GM12891 (cell line): ENCODE results near the gene PLPP7.

Experiments used
- DNase-seq: peaks from one replicate; pipeline ENCODE4 v3.0.0; 2011; ENCODE audit warnings: low spot score; ENCODE audit not compliant: insufficient read length
- FAIRE-seq: peaks from 2 replicates; lab custom pipeline; 2011; peaks lifted over from hg19 to GRCh38; lab: Jason Lieb, UNC
- PAX5 ChIP-seq: IDR thresholded peaks from 2 replicates; pipeline ENCODE4 v1.6.1; 2011; ENCODE audit warnings: low read length, moderate library complexity, mild to moderate bottlenecking; ENCODE audit not compliant: insufficient read depth, severe bottlenecking
- POLR2A ChIP-seq: IDR thresholded peaks from 2 replicates; pipeline ENCODE4 v1.6.1; 2011; ENCODE audit warnings: low read depth, low read length, control low read depth
- POLR2AphosphoS5 ChIP-seq: IDR thresholded peaks from 2 replicates; pipeline ENCODE4 v1.6.1; 2011; ENCODE audit warnings: low read depth, low read length, control low read depth
- POU2F2 ChIP-seq: IDR thresholded peaks from 2 replicates; pipeline ENCODE4 v1.6.1; 2011; ENCODE audit warnings: low read depth, mild to moderate bottlenecking, control low read depth, low read length, moderate library complexity
- SPI1 ChIP-seq: IDR thresholded peaks from 2 replicates; pipeline ENCODE4 v1.6.1; 2011; ENCODE audit warnings: low read depth, low read length, control low read depth
- TAF1 ChIP-seq: IDR thresholded peaks from 2 replicates; pipeline ENCODE4 v1.6.1; 2011; ENCODE audit warnings: low read depth, low read length, control low read depth

PLPP7 gene

DNA sequence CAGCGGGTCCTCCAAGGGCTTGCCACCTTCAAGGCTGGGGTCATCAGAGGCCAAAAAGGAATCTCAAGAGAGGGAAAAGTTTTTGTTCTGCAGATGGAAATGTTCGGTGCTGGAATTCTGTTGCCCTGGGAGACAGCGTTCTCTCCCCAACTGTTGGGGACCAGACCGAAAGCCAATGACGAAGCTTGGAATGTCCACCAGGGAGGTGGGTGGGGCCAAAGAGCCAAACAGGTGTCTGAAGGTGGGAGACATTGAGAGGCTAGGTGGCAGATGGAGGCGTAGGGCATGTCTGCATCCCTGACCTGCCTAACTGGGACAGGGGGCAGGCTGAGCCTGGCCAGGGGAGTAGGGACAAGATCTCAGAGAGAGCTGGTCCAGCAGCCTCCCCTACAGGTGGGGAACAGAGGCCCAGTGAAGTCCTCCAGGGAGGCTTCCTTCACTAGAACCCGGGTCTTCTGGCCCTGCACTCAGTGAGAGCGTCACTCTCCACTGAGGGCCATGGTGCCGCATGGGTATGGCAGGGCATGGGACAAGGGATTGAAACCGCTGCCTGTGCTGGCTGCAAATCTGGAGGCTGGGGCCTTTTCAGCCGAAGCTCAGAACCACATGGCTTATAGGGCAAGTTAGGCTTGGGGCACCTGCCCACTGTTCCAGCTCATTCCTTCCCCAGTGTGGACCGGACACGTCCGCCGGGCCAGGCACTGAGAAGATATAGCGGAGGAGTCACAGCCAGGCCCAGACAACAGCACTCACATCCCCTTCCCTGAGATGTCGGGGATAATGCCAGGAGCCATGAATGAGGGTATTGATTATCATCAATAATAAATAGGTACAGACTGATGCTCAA lies 8.2 kb upstream of the PLPP7 start:
- DNase-seq, result no peak
- TF ChIP-seq PAX5, result no peak
- no peak for TF ChIP-seq SPI1
- TF ChIP-seq POLR2AphosphoS5, result no peak
- no peak for TF ChIP-seq POLR2A
- no peak for TF ChIP-seq TAF1
- TF ChIP-seq POU2F2, result no peak
- no peak for FAIRE-seq

DNA sequence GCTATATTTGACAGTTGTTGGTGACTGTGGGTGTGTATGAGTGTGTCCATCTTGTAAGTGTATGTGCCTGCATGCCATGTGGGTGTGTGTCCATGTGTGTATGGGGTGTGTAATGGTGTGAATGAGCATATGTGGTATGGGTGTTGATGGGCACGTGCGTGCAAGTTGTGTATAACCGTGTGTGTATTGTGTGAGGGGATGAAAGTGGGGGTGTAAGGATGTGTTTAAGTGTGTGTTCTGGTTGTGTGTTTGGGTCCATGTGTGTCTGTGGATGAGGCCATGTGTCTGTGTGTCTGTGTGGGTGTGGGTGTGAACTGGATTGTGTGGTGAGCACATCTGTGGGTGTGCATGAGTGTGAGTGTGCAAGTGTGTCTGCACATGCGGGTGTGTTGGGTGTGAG lies 7.3 kb upstream of the PLPP7 start:
- no peak for DNase-seq
- TF ChIP-seq POU2F2 (no peak), PAX5 (no peak), POLR2A (no peak), SPI1 (no peak), TAF1 (no peak), POLR2AphosphoS5 (no peak)
- no peak for FAIRE-seq

GRCh38 chr9:131282688-131283422 lies 6.7 kb upstream of the PLPP7 start:
- DNase-seq (no peak), FAIRE-seq (no peak)
- no peak for TF ChIP-seq POLR2A
- TF ChIP-seq POU2F2, result no peak
- TF ChIP-seq TAF1, result no peak
- TF ChIP-seq POLR2AphosphoS5, result no peak

DNA sequence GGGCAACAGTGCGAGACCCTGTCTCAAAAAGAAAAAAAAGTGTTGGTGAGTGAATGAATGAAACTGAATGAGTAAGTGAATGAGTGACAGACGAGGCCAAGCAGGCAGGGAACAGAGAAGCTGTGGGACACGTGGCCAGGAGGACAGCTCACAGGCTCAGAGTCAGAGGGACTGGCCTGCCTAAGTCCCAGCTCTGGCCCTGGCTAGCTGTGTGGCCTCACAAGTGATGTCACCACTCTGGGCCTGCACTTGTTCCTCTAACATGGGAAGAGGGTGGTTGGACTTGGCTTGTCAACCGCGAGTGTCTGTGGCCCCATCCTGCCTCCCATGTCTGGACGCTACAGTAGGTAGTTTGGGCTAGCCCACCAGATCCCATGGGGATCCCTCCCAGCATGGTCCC lies 4.7 kb upstream of the PLPP7 start:
- TF ChIP-seq SPI1 (no peak), TAF1 (no peak), POU2F2 (no peak), POLR2A (no peak), PAX5 (no peak), POLR2AphosphoS5 (no peak)
- DNase-seq, result no peak
- FAIRE-seq, result no peak

- TF ChIP-seq SPI1, result no peak
- no peak for TF ChIP-seq POU2F2
- TF ChIP-seq POLR2AphosphoS5, result no peak
- no peak for TF ChIP-seq PAX5
- TF ChIP-seq TAF1, result no peak
- TF ChIP-seq POLR2A, result no peak
- FAIRE-seq (no peak), DNase-seq (no peak)
These were observed 2.2 kb upstream of the PLPP7 start for GRCh38 chr9:131287359-131287758.

- TF ChIP-seq POU2F2 (no peak), POLR2AphosphoS5 (no peak), PAX5 (no peak)
- no peak for DNase-seq
- no peak for FAIRE-seq
These were observed 1.3 kb upstream of the PLPP7 start for GRCh38 chr9:131288217-131288616.

DNA sequence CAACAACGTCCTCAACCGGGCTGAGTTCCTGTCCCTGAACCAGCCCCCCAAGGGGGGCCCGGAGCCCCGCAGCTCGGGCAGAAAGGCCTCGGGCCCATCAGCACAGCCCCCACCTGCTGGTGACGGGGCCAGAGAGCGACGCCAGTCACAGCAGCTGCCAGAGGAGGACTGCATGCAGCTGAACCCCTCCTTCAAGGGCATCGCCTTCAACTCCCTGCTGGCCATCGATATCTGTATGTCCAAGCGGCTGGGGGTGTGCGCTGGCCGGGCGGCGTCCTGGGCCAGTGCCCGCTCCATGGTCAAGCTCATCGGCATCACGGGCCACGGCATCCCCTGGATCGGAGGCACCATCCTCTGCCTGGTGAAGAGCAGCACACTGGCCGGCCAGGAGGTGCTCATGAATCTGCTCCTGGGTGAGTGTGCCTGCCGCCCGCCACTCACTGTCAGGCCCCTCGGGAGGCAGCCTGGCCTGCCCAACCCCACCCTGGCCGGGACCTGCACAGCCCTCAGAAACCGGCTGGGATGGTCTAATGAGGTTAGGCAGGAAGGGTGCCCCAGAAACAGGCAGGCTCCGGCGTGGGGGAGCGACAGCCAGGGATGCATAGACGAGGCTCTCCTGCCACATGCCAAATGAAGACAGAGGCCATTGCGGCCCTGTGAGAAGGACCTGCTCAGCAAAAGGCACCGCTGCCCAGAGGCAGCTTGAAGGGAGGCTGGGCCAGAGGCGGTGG lies 678 bp downstream of the PLPP7 start:
- no peak for FAIRE-seq
- no peak for DNase-seq
- no peak for TF ChIP-seq POLR2AphosphoS5
- TF ChIP-seq PAX5, result no peak
- TF ChIP-seq POU2F2, result no peak
- TF ChIP-seq POLR2A, result no peak
- TF ChIP-seq TAF1, result no peak
- no peak for TF ChIP-seq SPI1

DNA sequence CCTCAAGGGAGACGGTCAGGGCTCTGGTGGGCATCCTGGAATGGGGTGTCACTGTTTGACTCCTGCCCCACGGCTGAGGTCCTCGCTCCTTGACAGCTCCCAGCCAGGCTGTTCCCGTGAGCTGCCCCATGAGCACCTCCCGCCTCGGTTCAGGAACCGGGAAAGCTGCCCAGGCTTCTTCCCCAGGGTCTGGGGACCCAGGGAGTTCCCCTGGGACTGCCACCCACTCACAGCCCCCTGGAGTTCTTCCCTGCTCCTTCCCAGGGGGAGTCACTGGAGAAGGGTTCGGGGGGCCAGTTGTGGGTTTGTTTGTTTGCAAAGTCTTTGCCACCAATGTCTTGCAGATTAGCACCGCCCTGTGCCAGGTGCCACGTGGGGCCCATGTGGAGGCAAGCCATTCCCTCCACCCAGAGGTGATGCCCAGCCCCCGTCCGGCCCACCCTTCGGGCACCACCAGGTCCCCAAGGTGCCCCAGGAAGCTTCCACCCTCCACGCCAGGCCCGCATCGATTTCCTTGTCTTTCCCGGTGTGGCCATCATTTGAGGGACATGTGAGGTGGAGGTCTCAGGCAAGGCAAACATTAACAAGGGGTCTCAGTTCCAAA lies 1.3 kb downstream of the PLPP7 start:
- DNase-seq (no peak), FAIRE-seq (no peak)
- TF ChIP-seq PAX5, result no peak
- no peak for TF ChIP-seq TAF1
- TF ChIP-seq POLR2A, result no peak
- TF ChIP-seq POLR2AphosphoS5, result no peak
- no peak for TF ChIP-seq POU2F2
- no peak for TF ChIP-seq SPI1

DNA sequence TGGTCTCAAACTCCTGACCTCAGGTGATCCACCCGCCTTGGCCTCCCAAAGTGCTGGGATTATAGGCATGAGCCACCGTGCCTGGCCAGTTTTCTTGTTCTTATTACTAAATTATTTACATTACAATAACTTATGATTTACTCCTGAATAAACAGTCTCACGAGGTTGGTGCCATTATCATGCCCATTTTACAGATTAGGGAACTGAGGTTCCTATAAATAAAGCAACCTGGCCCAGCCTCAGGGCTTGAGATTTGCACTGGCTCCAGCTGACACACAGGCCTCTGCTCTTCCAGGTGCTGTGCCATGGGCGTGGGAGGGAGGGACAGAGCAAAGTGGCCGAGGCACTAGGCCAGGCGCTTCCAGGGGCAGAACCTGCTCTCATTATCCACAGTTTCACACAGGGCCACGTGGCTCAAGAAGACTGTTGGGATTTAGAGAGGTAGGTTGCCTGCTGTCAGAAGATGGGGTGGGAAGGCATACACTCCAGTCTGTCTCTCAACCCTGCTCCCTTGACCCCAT lies 2.3 kb downstream of the PLPP7 start:
- TF ChIP-seq POU2F2 (no peak), POLR2AphosphoS5 (no peak), PAX5 (no peak), TAF1 (no peak), POLR2A (no peak), SPI1 (no peak)
- DNase-seq (no peak), FAIRE-seq (no peak)
